ENCODE measurements around the gene PCDHB5.
"Not testable (repeated sequence)": the region's sequence is repeated elsewhere in the genome, so short reads cannot be mapped to it uniquely, and the experiment has no call there.

Gene PCDHB5

DNA sequence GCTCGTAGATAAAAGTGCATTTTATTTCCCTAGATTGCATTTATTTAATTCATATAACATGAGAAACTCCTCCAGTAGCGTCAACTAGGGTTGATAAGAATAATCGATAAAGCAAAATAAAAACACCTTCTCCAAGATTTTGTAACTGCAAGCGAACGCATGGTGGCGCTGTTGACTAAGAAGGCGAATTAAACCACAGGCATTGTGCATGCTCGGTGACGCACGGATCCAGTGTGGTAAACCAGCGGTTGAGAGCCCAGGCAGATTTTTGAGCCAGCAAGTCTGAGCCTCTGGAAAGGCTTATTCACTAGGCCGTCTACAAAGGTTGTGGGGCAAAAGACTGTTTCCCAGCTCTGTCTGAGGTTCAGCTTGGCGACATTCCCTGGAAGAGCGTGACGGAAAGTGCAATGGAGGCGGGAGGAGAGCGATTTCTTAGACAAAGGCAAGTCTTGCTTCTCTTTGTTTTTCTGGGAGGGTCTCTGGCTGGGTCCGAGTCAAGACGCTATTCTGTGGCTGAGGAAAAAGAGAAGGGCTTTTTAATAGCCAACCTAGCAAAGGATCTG, 34.7 kb upstream of the PCDHB5 start, which contains the start of gene PCDHB3:
Gene PCDHB3 (plus strand): TSS at position 231 of the 563 bp plus-strand sequence. CDS start 177 bp downstream, at position 408.
- Histone ChIP-seq H3K27ac (ENCODE audit: extremely low read depth, low read depth, low read length) (no peak within 1 kb of the TSS), H3K4me3 (ENCODE audit: low read depth, low read length) (no peak within 1 kb of the TSS), H3K9me3 (ENCODE audit: control insufficient read depth, insufficient read depth, low read depth, low read length) (no peaks in the 10 kb centered on the region), H3K36me3 (ENCODE audit: control insufficient read depth in 2 of 2, insufficient read depth in 1 of 2, low read length in 2 of 2) (no peaks in the 10 kb centered on the region), H3K4me1 (ENCODE audit: control insufficient read depth, insufficient read depth, low read length) (no peaks in the 10 kb centered on the region)
- TF ChIP-seq ZNF274 (IDR thresholded peaks at IDR 0.05; ENCODE audit: low read length) = no peak
- TF ChIP-seq ZNF274 (tag by site-specific recombination; IDR thresholded peaks at IDR 0.05; ENCODE audit: borderline replicate concordance) = no peak
- no peak for TF ChIP-seq ZBTB17 (tag by site-specific recombination; IDR thresholded peaks at IDR 0.05)
- TF ChIP-seq ZNF654 (tag by site-specific recombination; IDR thresholded peaks at IDR 0.05; ENCODE audit: low read depth) = peak; percentile 60
- TF ChIP-seq ZNF2 (tag by site-specific recombination; IDR thresholded peaks at IDR 0.05) = 0 out of 2 replicates have a peak, but pooled peaks have one; percentile 28
- ChIA-PET POLR2A (no interaction called here), CTCF (interaction anchor here (0.7 to 1.5 kb wide), 3 partner anchors 10 to 409 kb away, joined by 3 to 7 read pairs (median 3); no protein-coding TSS in a partner anchor)

DNA sequence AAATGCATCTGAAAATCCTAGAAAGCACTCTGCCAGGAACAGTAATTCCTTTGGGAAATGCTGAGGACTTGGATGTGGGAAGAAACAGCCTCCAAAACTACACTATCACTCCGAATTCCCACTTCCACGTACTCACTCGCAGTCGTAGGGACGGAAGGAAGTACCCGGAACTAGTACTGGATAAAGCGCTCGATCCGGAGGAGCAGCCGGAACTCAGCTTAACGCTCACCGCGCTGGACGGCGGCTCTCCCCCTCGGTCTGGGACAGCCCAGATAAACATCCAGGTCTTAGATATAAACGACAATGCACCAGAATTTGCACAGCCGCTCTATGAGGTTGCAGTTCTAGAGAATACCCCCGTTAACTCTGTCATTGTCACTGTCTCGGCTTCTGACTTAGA, 33.9 kb upstream of the PCDHB5 start:
- H3K4me1 ChIP-seq (ENCODE audit: control insufficient read depth, insufficient read depth, low read length) = no peaks in the 10 kb centered on the region
- H3K36me3 ChIP-seq (ENCODE audit: control insufficient read depth in 2 of 2, insufficient read depth in 1 of 2, low read length in 2 of 2) = no peaks in the 10 kb centered on the region
- H3K4me3 ChIP-seq (ENCODE audit: low read depth, low read length) = no peak overlapping the region
- TF ChIP-seq ZNF670 (tag by site-specific recombination; IDR thresholded peaks at IDR 0.05; ENCODE audit: low read depth) (no peak), ZNF843 (tag by site-specific recombination; IDR thresholded peaks at IDR 0.05) (no peak), ZNF292 (tag by site-specific recombination; IDR thresholded peaks at IDR 0.05; ENCODE audit: borderline replicate concordance, low read depth) (no peak), ZNF341 (tag by site-specific recombination; IDR thresholded peaks at IDR 0.05; ENCODE audit: low read depth) (no peak), ZNF544 (tag by site-specific recombination; IDR thresholded peaks at IDR 0.05) (no peak), ZNF596 (tag by site-specific recombination; IDR thresholded peaks at IDR 0.05) (no peak)
- TF ChIP-seq, protein P1, sequence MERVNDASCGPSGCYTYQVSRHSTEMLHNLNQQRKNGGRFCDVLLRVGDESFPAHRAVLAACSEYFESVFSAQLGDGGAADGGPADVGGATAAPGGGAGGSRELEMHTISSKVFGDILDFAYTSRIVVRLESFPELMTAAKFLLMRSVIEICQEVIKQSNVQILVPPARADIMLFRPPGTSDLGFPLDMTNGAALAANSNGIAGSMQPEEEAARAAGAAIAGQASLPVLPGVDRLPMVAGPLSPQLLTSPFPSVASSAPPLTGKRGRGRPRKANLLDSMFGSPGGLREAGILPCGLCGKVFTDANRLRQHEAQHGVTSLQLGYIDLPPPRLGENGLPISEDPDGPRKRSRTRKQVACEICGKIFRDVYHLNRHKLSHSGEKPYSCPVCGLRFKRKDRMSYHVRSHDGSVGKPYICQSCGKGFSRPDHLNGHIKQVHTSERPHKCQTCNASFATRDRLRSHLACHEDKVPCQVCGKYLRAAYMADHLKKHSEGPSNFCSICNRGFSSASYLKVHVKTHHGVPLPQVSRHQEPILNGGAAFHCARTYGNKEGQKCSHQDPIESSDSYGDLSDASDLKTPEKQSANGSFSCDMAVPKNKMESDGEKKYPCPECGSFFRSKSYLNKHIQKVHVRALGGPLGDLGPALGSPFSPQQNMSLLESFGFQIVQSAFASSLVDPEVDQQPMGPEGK (tag by site-specific recombination; IDR thresholded peaks at IDR 0.05) = no peak
- TF ChIP-seq, protein P2, sequence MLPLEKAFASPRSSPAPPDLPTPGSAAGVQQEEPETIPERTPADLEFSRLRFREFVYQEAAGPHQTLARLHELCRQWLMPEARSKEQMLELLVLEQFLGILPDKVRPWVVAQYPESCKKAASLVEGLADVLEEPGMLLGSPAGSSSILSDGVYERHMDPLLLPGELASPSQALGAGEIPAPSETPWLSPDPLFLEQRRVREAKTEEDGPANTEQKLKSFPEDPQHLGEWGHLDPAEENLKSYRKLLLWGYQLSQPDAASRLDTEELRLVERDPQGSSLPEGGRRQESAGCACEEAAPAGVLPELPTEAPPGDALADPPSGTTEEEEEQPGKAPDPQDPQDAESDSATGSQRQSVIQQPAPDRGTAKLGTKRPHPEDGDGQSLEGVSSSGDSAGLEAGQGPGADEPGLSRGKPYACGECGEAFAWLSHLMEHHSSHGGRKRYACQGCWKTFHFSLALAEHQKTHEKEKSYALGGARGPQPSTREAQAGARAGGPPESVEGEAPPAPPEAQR (tag by site-specific recombination; IDR thresholded peaks at IDR 0.05) = no peak
- H3K9me3 ChIP-seq (ENCODE audit: control insufficient read depth, insufficient read depth, low read depth, low read length) = no peaks in the 10 kb centered on the region
- CTCF ChIA-PET = interaction anchor here (0.5 to 1.5 kb wide), 4 partner anchors 9 to 513 kb away, joined by 3 to 7 read pairs (median 3); no protein-coding TSS in a partner anchor
- H3K27ac ChIP-seq (ENCODE audit: extremely low read depth, low read depth, low read length) = no peak overlapping the region
- POLR2A ChIA-PET = no interaction called here

DNA sequence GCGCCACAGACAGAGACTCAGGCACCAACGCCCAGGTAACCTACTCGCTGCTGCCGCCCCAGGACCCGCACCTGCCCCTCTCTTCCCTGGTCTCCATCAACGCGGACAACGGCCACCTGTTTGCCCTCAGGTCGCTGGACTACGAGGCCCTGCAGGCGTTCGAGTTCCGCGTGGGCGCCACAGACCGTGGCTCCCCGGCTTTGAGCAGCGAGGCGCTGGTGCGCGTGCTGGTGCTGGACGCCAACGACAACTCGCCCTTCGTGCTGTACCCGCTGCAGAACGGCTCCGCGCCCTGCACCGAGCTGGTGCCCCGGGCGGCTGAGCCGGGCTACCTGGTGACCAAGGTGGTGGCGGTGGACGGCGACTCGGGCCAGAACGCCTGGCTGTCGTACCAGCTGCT, 32.9 kb upstream of the PCDHB5 start:
- CTCF ChIA-PET; H3K4me1 ChIP-seq (ENCODE audit: control insufficient read depth, insufficient read depth, low read length); POLR2A ChIA-PET: not testable (repeated sequence)

DNA sequence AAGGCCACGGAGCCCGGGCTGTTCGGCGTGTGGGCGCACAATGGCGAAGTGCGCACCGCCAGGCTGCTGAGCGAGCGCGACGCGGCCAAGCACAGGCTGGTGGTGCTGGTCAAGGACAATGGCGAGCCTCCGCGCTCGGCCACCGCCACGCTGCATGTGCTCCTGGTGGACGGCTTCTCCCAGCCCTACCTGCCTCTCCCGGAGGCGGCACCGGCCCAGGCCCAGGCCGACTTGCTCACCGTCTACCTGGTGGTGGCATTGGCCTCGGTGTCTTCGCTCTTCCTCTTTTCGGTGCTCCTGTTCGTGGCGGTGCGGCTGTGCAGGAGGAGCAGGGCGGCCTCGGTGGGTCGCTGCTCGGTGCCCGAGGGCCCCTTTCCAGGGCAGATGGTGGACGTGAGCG, 32.5 kb upstream of the PCDHB5 start:
- H3K27ac ChIP-seq (ENCODE audit: extremely low read depth, low read depth, low read length); CTCF ChIA-PET; H3K9me3 ChIP-seq (ENCODE audit: control insufficient read depth, insufficient read depth, low read depth, low read length); H3K4me3 ChIP-seq (ENCODE audit: low read depth, low read length); H3K36me3 ChIP-seq (ENCODE audit: control insufficient read depth in 2 of 2, insufficient read depth in 1 of 2, low read length in 2 of 2); POLR2A ChIA-PET; H3K4me1 ChIP-seq (ENCODE audit: control insufficient read depth, insufficient read depth, low read length): not testable (repeated sequence)

More for the DNA sequence above, 32.9 kb upstream of the PCDHB5 start:
- not testable (repeated sequence) for H3K4me3 ChIP-seq (ENCODE audit: low read depth, low read length); H3K9me3 ChIP-seq (ENCODE audit: control insufficient read depth, insufficient read depth, low read depth, low read length); H3K36me3 ChIP-seq (ENCODE audit: control insufficient read depth in 2 of 2, insufficient read depth in 1 of 2, low read length in 2 of 2); H3K27ac ChIP-seq (ENCODE audit: extremely low read depth, low read depth, low read length)

Data from HEK293 (cell line).